HG03378 (cell line): ENCODE results near the gene RBMS1.

Experiments used
- ATAC-seq: cut with Tn5 transposase; IDR thresholded peaks from one replicate; pipeline ENCODE4 v1.9.1; 2021; ENCODE audit warnings: mild to moderate bottlenecking, moderate library complexity; ENCODE audit not compliant: unreplicated experiment

Gene RBMS1

DNA sequence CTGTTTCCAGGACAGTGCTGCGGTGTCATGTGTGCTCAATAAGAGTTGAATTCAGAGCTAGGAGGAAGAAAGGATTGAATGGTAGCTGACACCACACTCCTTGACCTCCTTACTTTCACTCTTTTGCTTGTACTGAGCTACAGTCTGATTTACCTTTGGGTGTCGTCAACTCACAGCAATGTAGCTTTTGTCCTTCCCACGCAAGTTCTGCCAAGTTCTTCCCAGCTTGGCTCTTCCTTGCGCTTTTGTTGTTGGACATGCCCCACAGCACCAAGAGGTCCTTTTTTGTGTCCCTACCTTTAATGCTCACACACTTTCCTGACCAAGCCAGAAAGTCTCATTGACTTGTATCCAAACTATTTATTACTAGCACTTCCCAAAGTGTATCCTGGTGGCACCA is 255.2 kb downstream of the RBMS1 start:
- no peak for ATAC-seq

DNA sequence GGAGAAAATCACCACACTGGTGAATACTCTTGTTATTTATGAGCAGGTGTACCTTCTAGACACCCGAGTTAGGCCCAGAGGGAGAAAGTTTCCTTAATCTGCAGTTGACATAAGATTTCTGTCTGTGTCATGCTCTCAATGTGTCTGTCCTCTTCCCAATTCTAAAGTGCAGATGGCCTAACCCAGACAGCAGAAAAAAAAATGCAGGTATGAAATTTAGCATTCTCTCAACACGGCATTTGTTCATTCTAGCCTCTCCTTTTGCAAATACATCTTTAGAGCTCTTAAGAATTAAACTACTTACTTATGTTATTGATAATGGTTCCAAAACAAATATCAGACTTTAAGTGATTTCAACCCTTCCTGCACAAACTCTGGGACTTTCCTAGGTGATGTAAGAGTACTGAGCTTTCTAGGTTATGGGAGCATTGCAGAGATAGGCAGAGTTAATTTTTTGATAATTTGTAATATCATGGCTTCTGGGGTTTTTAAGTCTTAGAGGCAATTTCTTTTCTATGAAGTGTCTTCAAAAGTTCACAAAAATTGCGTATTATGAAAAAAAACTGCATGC is 260.6 kb downstream of the RBMS1 start:
- ATAC-seq = no peak

DNA sequence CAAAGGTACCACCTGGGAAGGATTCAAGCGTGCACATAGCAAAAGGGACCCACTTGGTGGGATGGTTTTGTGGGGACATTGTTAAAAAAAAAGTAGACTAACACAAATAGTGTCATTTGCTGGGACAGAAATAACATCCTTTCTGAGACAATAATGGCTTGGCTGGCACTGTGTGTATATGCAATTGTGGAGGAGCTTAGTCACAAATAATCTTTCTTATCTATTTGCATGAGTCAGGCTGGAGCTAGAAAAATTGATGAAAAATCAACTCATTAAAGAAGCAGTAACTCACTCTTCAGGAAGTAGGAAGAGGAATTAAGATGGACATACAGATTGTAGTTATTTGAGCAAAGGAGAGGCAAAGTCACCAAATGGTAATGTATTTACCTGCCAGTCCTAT is 264.0 kb downstream of the RBMS1 start:
- no peak for ATAC-seq

DNA sequence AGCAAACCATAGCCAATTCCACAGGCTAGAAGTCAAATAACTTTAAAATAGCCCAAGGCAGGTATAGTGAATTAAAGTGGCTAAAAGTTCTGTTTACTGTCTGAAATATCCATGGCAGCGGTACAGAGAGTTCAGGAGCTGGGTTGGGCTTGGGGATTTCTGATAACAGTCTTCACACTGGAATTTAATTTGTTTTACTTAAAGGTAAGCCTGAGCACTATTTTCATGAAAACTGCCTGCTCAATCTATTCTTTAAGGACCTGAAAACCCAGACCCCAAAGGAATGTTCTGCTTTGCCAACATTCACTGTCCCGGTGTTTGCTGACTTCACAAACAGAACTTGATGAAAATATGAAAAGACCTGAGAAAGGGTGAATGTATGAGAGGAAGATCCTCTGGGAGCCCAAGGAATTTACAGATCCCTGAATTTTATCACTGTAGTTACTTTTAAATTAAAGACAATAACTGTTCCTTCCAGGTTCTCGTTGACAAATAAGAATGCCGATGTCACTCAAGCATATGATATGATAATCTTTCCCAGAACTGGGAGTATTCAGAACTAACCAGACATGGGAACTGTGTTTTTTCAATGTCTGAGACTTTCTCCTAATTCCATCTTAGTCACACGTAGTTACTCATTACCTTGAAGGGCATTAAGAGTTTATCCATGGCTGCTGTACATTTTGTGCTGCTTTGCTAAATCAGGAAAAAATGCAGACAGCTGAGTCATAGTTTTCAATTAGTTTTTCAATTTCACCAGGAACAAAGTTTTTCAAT is 265.3 kb downstream of the RBMS1 start:
- no peak for ATAC-seq

DNA sequence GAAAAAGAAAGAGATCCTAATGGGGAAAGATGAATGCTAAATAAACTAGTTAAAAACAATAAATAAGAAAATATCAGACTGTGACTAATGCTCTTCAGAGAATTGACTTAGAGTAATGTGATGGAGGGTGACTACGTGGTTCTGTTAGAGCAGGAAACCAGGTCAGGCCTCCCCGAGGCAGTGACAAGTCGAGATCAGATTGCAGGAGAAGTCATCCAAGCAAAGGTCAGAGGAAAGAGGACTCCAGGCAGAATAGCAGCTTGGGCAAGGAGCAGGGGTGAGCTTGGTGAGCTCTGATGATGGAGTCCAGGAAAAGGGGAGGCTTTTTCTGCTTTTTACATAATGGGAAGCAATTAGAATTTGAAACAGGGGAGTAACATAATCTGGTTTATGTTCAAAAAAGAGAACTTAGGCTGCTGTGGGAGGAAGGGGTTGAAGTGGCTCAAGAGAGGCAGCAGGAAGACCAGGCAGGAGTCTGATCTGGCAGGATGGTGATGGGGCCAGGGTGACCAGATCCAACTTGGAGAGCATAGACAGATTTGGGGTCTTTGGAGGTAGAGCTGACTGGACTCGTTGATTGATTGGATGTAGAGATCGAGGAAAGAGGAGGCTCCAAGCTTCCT is 266.2 kb downstream of the RBMS1 start:
- no peak for ATAC-seq

DNA sequence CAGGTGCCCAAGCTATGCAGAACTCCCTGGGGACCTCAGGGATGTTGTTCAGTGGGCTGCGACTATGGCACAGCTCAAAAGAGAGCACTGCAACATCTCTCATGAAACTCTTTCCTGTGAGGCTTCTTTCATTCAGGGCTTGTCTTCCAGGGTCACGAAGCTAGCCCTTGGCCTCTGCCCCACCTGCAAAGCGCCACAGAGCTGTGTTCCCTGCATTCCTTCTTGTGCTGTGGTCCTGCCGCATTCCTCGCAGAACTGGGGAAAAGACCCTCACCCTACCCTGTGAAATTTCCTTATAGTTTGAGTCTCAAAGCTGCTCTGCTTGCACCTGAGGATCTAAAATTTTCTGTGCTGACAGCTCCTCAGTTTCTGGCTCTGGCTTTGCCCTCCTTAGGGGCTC is 267.2 kb downstream of the RBMS1 start:
- ATAC-seq = no peak

DNA sequence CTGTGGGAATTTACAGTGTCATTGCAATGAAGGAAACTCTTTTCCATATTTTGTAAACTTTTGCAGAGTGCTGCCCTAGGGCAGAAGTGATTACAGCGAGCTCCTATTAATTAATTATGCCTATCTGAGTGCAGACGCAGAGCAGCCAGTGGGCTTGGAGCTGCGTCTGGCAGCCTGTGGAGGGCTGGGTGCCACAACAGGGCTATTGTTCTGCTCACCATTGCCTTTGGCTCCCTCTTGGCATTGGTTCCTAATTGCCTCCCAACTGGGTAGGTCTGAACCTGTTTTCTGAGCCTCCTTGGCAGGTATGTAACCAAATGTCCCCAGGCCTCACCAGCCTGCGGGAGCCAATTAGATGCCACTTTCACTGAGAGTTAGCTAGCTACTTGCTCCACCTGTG is 267.9 kb downstream of the RBMS1 start:
- no peak for ATAC-seq

DNA sequence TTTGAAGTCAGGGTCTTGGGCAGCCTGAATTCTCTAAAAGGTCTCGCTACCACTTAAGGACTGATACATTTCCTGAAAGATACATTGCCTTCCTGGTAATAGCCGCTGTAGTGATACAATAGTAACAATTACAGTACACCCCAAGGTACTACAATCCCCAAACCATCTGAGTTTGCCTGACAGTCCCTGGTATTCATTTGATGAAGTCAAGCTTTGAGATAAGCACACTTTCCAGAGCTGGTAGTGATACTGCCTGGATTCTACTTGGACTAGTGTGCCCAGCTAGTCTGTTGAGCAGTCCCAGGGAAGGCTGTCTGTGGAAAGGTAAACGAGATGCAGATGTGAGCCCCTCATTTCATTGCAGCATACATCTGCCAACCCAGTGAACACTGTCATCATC is 269.1 kb downstream of the RBMS1 start:
- ATAC-seq = peak; percentile 0

DNA sequence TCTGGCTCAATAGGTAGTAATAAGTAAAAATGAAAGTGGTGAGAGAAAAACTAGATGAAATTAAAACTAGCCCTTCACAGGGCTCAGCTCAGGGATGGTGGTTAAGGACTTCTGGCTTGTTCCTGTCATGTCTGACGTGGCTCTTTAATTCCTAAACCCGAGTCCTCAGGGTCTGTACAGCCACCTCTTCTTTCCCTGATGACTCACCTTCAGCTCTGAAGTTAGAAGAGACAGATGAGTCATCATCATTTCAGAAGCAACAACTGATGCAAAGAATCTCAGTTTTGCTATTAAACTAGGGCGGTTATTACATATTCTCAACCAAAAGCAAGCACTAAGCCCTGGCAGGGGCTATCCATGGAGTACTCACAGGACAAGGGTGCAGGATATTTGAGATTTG is 269.5 kb downstream of the RBMS1 start:
- peak; percentile 98 for ATAC-seq

DNA sequence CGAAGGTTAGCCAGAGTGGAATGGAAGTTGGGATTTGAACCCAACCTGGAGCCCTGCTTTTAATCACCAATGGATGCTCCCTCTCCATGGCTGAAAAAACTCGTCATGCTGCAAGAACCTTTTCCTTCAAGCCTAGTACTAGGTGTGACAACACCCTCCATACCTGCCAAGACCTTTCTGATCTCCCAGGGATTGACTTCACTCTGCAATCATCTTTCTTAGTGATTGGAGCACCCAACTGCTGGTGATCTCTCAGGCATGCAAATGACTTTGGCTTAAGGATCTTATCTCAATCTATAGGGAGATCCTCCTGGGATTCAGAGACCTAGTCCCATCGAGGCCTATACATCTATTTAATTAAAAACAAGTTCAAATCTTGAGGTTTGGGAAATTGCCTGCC is 270.0 kb downstream of the RBMS1 start:
- no peak for ATAC-seq

DNA sequence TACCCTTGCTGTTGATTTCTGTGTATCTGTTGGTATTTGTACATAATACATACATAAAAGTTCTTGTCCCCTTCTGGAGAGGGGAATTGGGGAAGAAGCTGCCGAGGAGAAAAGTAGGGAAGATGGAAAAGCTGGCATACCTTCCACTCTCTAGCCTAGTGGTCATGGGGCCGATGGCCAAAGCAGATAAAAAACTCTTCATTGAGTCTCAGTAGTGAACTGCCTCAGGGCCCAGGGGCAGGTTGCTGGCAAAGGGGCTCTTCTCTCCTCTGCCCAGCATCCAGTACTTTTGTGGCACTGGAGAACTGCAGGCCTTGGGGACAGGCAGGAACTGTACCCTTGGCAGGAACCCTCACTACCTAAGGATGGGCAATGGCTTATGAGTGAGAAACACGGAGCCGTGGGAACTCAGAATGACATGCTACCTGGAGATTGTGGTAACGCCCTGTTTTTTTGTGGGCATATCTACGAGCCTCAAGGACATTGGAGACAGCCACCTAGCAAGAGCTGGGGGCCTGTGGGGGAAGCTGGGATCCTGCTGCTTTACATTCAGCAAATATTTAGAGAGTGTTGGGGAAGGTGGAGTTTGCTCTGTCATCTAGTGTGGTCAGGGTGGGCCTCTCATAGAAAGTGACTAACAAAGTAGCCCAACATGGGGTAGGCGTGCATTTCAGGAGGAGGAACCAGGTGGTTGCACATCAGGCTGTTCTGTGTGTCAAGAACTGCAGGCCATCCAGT is 270.9 kb downstream of the RBMS1 start:
- no peak for ATAC-seq
